ENCODE results near the gene PTPRN2.

PTPRN2 gene

GRCh38 chr7:157584420-157584819 lies 1003.2 kb downstream of the PTPRN2 start:
- DNase-seq: no peak

- DNase-seq: no peak
Observed at GRCh38 chr7:157581740-157582139, 1005.9 kb downstream of the PTPRN2 start.

DNA sequence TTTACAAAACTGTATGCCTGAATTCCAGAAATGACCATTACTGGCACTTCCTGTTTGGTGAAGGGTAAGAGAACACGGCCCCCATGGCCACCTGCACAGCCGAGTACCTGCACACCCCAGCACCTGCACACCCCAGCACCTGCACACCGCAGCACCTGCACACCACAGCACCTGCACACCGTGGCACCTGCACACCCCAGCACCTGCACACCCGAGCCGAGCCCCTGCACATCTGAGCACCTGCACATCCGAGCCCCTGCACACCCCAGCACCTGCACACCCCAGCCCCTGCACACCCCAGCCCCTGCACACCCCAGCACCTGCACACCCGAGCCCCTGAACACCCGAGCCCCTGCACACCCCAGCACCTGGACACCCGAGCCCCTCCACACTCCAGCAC lies 1007.3 kb downstream of the PTPRN2 start:
- no peak for DNase-seq

GRCh38 chr7:157579425-157579824 lies 1008.2 kb downstream of the PTPRN2 start:
- DNase-seq: no peak

DNA sequence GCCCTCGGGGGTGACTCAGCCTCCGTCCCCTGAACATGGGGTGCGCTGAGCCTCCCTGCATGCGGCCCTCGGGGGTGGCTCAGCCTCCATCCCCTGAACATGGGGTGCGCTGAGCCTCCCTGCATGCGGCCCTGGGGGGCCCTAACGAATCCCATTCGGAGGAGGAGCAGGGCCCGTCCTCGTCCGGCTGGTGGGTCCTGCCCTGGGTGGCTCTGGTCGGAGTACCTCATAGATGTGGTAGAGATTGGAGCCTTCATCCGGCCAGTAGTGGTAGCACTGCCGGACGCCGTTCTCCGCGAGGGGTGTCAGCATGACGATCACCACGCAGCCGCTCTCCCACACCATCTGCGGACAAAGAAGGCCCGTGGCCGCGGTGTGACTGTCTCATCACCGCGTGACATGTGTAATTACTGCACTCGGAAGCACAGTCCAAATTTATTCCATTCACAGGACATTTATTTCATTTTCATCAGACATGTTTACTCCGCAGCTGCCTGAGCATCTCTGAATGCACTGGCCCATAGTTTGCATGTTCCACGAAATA lies 1009.8 kb downstream of the PTPRN2 start:
- DNase-seq: no peak

- DNase-seq: no peak
Observed at GRCh38 chr7:157577061-157577460, 1010.6 kb downstream of the PTPRN2 start.

DNA sequence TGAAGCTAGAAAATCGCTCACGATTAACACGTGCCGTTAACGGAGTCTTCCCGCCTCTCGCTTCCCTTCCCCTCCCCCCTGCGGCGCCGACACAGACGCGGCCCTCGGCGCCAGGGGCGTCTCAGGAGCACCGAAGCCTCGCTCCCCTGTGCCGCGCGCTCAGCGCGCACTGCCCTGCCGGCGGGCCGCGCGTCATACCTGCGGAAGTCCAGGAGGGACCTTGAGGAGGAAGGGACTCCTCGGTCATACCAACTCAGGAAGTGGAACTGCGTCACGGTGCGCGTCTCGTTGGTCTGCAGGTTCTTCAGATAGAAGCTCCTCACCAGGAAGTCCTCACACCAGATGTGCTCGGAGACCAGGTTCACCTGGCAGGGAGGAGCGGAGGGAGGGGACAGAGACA lies 1011.2 kb downstream of the PTPRN2 start:
- no peak for DNase-seq

- DNase-seq: no peak
Observed at GRCh38 chr7:157575777-157576176, 1011.8 kb downstream of the PTPRN2 start.

GRCh38 chr7:157574914-157575586 lies 1012.6 kb downstream of the PTPRN2 start:
- no peak for DNase-seq

- DNase-seq: no peak
Observed at GRCh38 chr7:157574120-157574825, 1013.4 kb downstream of the PTPRN2 start.

GRCh38 chr7:157573244-157573643 lies 1014.4 kb downstream of the PTPRN2 start:
- no peak for DNase-seq

DNA sequence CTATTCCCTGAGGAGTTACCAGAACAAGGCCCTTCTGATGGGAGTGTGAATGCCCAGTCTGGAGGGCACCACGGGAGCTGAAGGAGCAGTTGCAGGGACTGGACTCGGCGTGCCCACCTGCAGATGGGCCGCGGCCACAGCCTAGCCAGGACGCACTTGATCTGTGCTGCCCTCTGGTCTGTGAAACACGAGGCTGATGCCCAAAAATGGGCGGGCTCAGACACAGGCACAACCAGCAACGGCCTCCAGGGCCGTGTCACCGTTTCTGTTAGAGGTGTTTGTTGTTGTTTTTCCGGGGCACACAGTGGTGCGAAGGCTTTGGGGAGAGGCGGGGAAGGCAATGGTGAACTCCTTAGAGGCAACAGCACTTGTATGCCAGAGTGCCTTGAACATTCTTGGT lies 1015.0 kb downstream of the PTPRN2 start:
- no peak for DNase-seq

DNA sequence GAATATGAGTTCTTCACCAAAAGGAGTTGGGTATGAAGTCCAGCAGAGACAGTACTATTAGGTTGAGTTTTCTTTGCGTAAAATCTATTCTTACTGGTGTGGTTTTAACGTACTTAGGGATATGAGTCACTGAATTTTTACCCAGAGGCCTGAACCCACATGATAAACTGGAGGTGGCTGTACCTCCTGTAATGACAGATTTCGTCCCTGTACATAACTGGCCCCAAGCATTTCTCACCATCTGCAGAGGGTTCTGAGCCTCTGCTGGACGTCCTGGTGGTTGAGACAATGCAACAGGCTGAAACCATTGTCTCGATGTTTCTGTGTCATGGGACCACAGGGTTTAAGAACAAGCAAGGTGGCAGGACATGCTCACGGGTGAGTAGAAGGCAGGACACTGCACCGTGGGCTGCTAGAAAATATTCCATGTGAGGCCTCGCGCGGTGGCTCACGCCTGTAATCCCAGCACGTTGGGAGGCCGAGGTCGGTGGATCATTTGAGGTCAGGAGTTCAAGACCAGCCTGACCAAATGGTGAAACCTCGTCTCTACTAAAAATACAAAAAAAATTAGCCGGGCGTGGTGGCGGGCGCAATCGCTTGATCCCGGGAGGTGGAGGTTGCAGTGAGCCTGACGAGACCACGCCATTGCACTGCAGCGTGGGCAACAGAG lies 1017.0 kb downstream of the PTPRN2 start:
- DNase-seq: no peak

GRCh38 chr7:157569967-157570366 lies 1017.7 kb downstream of the PTPRN2 start:
- no peak for DNase-seq

- DNase-seq: peak; percentile 21
Observed at GRCh38 chr7:157568770-157569584, 1018.6 kb downstream of the PTPRN2 start.

DNA sequence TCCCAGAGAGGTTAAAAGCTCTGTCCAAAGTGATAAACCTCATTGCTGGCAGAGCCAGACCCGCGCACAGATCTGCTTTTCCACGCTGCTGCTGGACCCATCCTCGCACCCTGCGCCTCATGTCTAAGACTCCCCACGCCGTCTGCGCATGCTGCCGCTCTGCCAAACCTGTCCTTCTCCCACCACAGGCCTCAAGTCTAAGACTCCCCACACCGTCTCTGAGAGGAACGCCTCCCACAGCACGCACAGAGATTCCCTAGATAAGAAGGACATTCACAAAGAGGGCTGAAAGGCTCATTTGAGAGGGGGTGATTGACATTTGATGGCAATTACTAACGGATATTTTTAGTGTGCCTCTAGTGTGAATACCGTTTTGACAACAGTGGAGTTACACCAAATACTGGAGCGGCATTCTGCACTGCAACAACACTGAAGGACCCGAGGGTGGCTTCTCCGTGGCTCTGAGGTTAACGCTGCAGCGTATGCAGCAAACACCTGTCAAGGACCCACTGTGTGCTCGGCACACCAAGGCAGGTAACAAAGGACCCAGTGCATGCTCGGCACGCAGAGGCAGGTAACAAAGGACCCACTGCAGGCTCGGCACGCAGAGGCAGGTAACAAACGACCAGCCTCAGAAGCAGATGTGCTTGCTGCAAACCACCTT lies 1019.4 kb downstream of the PTPRN2 start:
- no peak for DNase-seq

GRCh38 chr7:157567666-157568065 lies 1020.0 kb downstream of the PTPRN2 start:
- DNase-seq: no peak

GRCh38 chr7:157566631-157567006 lies 1021.0 kb downstream of the PTPRN2 start:
- DNase-seq: no peak

GRCh38 chr7:157565981-157566630 lies 1021.5 kb downstream of the PTPRN2 start:
- DNase-seq: no peak

DNA sequence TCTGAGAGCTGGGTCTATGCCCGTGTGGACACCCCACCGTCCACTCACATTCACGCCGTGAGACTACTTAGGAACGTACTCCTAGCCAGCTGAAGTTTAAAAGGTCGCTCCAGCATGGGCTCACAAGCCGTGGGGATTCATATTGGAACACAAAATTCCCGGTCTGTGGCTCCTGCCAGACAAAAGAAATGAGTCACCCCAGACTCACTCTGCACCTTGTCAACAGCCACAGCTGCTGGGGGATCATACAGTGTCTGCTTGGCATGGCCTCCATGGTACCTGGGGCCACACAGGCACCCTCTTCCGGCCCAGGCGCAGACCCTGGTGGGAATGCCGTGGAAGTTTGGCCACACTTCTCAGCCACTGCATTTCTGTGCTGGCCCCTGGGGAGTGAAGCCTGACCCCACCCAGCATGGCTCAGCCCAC lies 1022.4 kb downstream of the PTPRN2 start:
- no peak for DNase-seq

- DNase-seq: no peak
Observed at GRCh38 chr7:157564517-157565177, 1023.0 kb downstream of the PTPRN2 start.

All from fibroblast of skin of abdomen (primary cell).